T-helper 22 cell (primary cell): ENCODE results near the gene SYT13.

Experiments used
- DNase-seq: peaks from one replicate; pipeline ENCODE4 v3.0.0-alpha.2; 2020; ENCODE audit warnings: low read depth

SYT13 gene

GRCh38 chr11:45218705-45219104, 67.4 kb downstream of the SYT13 start:
- DNase-seq = no peak

GRCh38 chr11:45217991-45218390, 68.2 kb downstream of the SYT13 start:
- DNase-seq = no peak

- no peak for DNase-seq
Observed at GRCh38 chr11:45216901-45217300, 69.2 kb downstream of the SYT13 start.

- DNase-seq = no peak
Observed at GRCh38 chr11:45216031-45216430, 70.1 kb downstream of the SYT13 start.

- DNase-seq = no peak
Observed at GRCh38 chr11:45215098-45215865, 70.9 kb downstream of the SYT13 start.

GRCh38 chr11:45213717-45214116, 72.4 kb downstream of the SYT13 start:
- DNase-seq = no peak

GRCh38 chr11:45213316-45213665, 72.8 kb downstream of the SYT13 start:
- DNase-seq = no peak

- no peak for DNase-seq
Observed at GRCh38 chr11:45212566-45213315, 73.4 kb downstream of the SYT13 start.

GRCh38 chr11:45211732-45212131, 74.4 kb downstream of the SYT13 start:
- DNase-seq = no peak

- no peak for DNase-seq
Observed at GRCh38 chr11:45210846-45211245, 75.3 kb downstream of the SYT13 start.

GRCh38 chr11:45209891-45210699, 76.0 kb downstream of the SYT13 start:
- no peak for DNase-seq

GRCh38 chr11:45209000-45209879, 76.9 kb downstream of the SYT13 start:
- no peak for DNase-seq

- DNase-seq = no peak
Observed at GRCh38 chr11:45208135-45208534, 78.0 kb downstream of the SYT13 start.

- no peak for DNase-seq
Observed at GRCh38 chr11:45205978-45206377, 80.2 kb downstream of the SYT13 start.

GRCh38 chr11:45204761-45205160, 81.4 kb downstream of the SYT13 start:
- DNase-seq = no peak

- DNase-seq = no peak
Observed at GRCh38 chr11:45193695-45194094, 92.4 kb downstream of the SYT13 start.
